GM10847 (cell line): ENCODE results near the gene KBTBD4.

Experiments used
- POLR2A ChIP-seq: IDR thresholded peaks from 2 replicates; pipeline ENCODE4 v1.6.1; 2011; ENCODE audit not compliant: insufficient read length; ENCODE audit errors: extremely low read depth

Gene KBTBD4

DNA sequence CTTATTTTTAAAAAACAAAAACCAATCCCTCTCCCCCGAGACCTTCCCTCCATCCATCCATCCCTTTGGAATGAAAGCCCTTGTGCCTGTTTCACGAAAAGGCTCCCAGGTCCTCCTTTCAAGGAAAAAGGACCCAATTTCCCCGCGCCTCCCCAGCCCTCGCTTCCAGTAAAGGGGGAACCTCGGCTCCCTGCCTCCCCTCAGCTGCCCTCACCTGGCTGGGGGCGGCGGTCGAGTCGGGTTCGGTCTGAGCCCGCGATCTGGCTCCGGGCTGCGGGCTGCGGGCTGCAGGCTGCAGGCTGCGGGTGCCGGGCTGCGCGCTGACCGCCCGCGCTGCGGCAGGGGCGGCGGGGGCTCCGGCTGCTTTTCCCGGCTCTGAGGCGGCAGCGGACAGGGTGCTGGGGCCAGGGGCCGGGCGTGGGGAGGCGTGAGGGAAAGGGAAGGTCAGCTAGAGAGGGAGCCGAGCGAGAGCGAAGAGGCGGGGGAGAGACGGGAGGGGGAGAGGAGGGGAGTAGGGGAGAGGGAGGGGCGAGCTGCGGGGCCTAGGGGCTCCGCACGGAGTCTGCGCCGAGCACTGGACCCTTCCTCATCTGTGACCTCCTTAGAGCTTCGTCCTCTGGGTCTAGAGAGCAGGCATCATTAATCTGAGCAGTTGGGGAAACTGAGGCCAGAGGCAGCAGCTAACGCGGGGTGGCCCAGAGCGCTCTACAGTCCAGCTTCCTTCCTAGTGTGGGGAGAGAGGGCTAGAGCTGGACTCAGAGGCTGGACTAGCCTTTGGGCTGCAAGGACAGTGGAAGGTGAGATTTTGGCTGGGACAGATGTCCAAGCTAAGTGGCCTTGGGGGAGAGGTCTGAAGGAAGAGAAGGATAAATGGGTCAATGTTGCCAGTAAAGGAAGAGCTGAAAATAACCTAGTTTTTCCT lies 15.4 kb upstream of the KBTBD4 start, which contains the start of gene C1QTNF4:
Gene C1QTNF4 (minus strand): TSS at position 478 of the 922 bp plus-strand sequence. CDS start 3,601 bp downstream, outside the sequence.
- no peak for TF ChIP-seq POLR2A

- no peak for TF ChIP-seq POLR2A
These were observed 14.7 kb upstream of the KBTBD4 start for GRCh38 chr11:47593492-47593933.

DNA sequence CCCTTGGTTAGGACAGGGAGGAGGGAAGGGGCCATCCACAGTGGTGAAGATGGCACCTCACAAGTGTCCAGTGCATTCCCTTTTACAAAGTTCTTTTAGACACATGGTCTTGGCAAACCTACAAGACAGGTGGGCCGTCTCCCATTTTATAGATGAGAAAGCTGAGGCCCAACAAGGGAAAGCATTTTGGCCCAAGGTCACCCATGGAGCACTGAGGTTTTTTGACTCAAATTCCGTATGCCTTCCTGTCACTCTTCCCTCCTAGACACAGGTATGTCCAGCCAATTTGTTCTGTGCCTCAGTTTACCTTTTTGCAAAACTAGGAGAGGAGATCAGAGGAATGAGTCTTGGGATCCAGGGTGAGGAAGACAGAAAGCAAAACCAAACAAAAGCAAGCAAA lies 14.2 kb upstream of the KBTBD4 start:
- TF ChIP-seq POLR2A: no peak

GRCh38 chr11:47592251-47592650 lies 13.5 kb upstream of the KBTBD4 start:
- no peak for TF ChIP-seq POLR2A

DNA sequence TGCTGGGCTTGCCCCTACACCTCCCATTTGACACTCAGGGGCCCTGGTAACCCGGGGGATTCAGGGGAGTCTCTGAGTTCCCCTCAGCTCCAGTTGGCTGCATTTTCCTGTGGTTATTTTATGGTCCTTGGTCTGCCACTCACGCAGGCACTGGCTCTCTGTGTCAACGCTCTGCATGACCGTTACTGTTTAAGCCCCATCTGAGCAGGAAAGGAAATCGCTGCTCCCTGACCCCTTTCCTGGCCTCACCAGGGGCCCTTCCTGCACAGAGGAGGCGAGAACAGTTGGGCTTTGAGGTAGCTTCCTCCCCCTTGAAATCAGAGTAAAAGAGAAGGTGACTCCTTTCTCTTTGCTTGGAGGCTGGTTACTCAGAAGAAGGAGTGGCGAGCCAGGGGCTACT lies 13.0 kb upstream of the KBTBD4 start:
- no peak for TF ChIP-seq POLR2A

- no peak for TF ChIP-seq POLR2A
These were observed 11.4 kb upstream of the KBTBD4 start for GRCh38 chr11:47589977-47590861.

DNA sequence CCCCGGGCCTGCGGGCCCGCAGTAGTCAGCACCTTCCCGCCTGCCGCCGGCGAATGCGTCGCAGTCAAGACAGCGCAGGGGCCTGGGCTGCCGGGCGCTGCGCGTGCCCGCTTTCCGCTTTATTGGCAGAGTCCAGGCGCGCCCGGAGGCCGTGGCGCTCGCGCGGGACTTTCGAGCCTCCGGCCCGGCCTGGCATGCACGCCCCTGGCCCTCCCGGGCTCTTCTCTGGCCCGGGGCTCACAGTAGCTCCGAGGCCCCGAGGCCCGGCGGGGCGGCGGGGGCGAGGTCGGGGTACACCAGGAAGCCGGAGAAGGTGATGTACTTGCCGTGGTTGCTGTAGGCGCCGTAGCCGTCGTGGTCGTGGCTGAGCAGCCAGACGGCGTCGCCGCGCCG lies 10.8 kb upstream of the KBTBD4 start:
- TF ChIP-seq POLR2A: no peak

DNA sequence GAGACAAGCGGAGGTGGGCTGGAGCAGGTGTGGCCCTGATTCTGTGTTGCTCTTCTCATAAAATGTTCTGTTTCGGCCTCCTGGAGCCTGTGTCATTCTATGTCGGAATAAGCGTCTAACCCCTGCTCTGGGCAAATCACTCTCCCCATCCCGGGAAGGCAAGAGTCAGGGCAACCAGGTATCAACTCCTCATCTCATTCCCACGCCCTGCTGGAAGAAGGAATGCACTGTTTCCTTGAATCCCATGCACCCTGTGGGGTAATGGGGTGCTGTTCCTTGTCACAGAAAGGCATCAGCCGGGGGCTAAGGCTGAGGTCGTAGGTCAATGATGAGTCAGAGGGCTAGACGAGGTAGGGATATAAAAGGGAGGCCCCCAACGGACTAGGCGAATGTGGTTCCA lies 10.3 kb upstream of the KBTBD4 start:
- TF ChIP-seq POLR2A: no peak

DNA sequence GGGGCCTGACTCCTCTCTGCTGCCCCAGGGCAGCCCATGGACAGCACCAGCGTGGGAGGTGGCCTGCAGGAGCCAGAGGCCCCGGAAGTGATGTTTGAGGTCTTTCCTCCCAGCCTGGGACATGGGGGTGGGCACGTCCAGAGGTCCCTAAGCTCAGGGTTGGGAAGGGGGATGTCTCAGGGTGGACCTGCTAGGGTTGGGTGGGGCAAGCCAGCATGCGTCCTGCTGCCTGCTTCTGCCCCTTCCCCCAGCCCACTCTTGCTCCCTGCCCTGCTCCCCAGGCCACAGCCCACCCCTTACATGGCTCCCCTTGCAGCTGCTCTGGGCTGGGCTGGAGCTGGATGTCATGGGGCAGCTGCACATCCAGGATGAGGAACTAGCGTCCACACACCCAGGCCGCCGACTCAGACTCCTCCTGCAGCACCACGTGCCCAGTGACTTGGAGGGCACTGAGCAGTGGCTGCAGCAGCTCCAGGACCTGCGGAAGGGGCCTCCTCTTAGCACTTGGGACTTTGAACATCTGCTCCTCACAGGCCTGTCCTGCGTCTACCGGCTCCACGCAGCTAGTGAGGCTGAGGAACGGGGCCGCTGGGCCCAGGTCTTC lies 9.1 kb upstream of the KBTBD4 start:
- no peak for TF ChIP-seq POLR2A

DNA sequence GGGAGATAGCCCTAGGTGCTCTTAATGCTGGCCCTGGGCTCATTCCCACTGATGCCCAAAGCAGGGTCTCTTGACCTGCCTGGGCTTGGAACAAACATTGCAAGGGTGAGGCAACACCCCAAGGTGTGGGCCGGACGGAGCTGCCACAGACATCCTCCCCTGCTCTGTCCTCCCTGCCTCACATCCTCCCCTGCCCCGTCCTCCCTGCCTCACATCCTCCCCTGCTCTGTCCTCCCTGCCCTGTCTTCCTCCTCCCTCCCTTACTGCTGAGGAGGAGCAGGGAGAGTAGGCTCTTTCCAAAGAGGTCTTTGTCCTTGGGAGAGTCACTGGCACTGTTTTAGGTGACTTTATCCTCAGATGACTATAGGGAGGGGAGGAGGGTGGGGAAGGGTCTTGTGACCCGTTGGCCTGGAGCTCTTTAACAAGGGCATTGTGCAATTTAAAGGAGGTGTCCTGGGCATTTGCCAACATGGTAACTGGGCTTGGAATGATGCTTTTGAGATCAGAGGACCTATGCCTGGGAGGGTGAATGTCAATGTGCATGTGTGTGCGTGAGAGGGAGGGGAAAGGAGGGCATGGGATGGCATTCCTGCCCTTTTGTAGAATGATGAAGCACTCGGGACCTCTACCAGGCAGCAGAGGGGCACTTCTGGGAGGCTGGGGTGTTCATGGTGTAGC lies 8.4 kb upstream of the KBTBD4 start:
- TF ChIP-seq POLR2A: no peak

DNA sequence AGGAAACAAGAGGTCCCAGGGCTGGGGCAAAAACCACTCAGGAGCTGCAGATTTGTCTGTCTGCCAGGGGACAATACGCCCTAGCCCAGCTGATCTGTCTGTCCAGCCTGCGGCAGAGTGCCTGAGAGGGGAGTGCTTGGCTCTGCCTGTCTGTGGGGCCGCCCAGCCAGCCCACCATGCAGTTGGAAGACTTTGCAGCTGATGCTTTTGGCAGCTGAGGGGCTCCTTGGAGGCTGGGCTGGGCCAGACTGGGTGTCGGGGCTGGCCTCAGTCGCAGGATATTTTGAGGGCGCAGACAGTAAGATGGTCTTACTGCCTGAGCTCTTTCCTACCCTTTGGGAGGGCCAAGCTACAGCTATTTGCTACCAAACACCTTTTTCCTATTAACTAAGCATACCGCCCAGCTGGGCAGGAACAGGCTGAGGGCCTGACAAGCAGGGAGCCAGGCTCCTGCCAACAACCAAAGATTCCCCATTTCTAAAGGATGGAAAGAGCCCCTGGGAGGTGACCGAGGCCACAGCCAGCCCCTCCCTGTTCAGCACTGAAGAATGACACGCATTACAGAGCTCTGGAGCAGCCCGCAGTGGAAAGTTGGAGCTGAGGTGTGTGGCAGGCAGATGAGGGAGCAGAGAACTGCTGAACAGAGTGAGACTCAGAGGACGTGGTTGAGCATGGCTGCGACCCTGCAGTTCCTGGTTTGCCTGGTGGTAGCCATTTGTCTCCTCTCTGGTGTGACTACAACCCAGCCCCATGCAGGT lies 7.5 kb upstream of the KBTBD4 start, which contains the start of gene FAM180B:
Gene FAM180B (plus strand): TSS at position 581 of the 758 bp plus-strand sequence. CDS start 91 bp downstream, at position 672.
- TF ChIP-seq POLR2A: no peak

DNA sequence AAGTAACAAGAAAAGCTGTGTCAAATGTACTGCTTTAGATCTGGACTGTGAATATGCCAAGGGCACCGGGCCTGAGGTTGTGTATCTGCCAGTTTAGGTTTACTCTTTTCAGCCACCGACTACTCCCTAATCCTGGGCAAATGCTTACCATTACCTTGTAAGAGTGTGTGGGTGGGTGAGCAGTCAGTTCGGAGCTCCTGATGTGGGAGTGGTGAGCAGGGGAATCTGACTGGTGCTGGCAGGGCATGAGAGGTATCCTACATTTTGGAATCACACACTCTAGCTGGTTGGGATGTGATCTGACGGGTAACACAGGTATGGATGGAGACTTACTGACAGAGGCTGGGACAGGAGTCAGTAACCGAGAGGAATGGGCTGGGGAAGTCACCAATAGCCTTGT lies 5.1 kb upstream of the KBTBD4 start:
- no peak for TF ChIP-seq POLR2A

DNA sequence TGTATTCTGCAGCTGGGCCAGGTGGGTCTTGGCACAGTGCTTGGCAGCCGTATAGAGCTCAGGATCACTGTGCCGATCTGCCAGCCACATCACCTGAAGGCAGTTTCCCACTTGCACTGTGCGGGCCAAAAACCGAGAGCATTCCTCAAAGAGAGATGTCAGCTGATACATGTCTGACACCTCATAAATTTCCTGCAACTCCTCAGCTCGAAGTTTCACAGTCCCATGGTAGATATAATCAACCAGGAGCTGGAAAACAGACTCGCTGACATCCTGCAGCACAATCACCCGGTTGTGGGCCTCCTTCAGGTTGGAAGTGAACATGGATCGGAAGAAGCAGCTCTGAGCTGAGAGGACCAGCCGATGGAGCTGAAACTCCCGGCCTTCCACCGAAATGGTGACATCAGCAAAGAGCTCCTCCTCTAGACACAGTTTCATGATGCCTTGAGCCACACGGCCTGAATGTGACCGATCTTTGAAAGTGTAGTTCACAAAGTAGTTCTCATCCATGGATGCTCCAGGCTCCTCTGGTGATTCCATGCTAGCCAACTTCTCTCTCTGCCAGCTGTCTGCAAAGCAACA lies 1.2 kb downstream of the KBTBD4 start:
- TF ChIP-seq POLR2A: no peak

- no peak for TF ChIP-seq POLR2A
These were observed 5.4 kb downstream of the KBTBD4 start for GRCh38 chr11:47573321-47573720.
